Pancreas (tissue), 10 donors: ENCODE data around the gene EIF4G3. TPM values are rescaled to one million over a fixed set of nuclear protein-coding genes. Genes with fewer than 3 reads are reported as not detected.

Source experiments
- ATAC-seq, 4 donors: fragments of 200-7000 bp; cut with Tn5 transposase; one replicate each; pipeline versions ENCODE4 v1.8.0 to v1.9.1; 2020; ENCODE audit warnings: mild to moderate bottlenecking in 4 of 4, moderate library complexity in 4 of 4
- DNase-seq, 6 donors: peaks; one replicate each; pipeline ENCODE4 v3.0.0-alpha.2; 2020
- FAIRE-seq: peaks from 2 replicates; lab custom pipeline; 2012; peaks lifted over from hg19 to GRCh38; lab: Jason Lieb, UNC
- H3K27ac ChIP-seq, 4 donors: fragments of 200-600 bp; sonication (generic); 1 replicate in 3 of 4; 2 replicates in 1 of 4; pipeline versions ENCODE4 v1.5.0 to v1.8.0; 2020
- H3K27me3 ChIP-seq, 4 donors: fragments of 200-600 bp; one replicate each; pipeline ENCODE4 v1.8.0; 2021
- H3K36me3 ChIP-seq, 3 donors: fragments of 200-600 bp; sonication (generic) in 1 of 3; one replicate each; pipeline versions ENCODE4 v1.5.0 to v1.8.0; 2020 to 2021
- H3K4me1 ChIP-seq, 3 donors: fragments of 200-600 bp; one replicate each; pipeline ENCODE4 v1.8.0; 2021
- H3K4me3 ChIP-seq, 4 donors: fragments of 200-600 bp; sonication (generic) in 2 of 4; one replicate each; pipeline versions ENCODE4 v1.5.0 to v1.8.0; 2020 to 2021
- H3K9me3 ChIP-seq, 4 donors: fragments of 200-600 bp; one replicate each; pipeline ENCODE4 v1.8.0; 2021
- CTCF ChIP-seq, 4 donors: fragments of 200-600 bp; sonication (generic) in 3 of 4; IDR thresholded peaks; one replicate each; pipeline versions ENCODE4 v1.5.0 to v1.8.0; 2021; ENCODE audit warnings: antibody characterized with exemption in 4 of 4
- WGBS, 2 donors: extraction: QIAGEN DNeasy Blood & Tissue Kit; methylation state at CpG; one replicate each; pipeline ENCODE4 v1.1.7; 2013; 5-methylcytosine and 5-hydroxymethylcytosine counted together
- intact Hi-C, 3 donors: fragments of 100-400 bp; cut with DNase I; formaldehyde crosslinking; loops; one replicate each; pipeline versions ENCODE4 v1.11.1 to v1.14.2; 2022
- polyA plus RNA-seq, 2 donors: library from polyadenylated mRNA; stranded (reverse); fragments of 200-250 nt; gene quantifications; one replicate each; pipeline ENCODE4 v1.2.3, GENCODE V29; 2013
- total RNA-seq, 6 donors: library from RNA; stranded (reverse); fragmentation: NEBNext Ultra II Directional in 4 of 6; extraction: Animal tissue kit (Norgen Biotek cat#: 25700) in 4 of 6; gene quantifications; one replicate each; pipeline versions ENCODE4 v1.2.1 to v1.2.4, GENCODE V29; 2021 to 2023
- donor health status: healthy with polysubstance abuse.
- donor health status: DM: no; HTN: no; CAD: no; lungs with moderate emphysema.
- donor health status: DM: no; HTN: no; CAD: no.
- donor health status: control.
- donor health status: control.
- donor health status: Bipolar disorder and iron deficiency.
- donor health status: DM: yes; HTN: yes; CAD: no.
- donor health status: DM: no; HTN: no; CAD: no.
- donor health status: DM: no; HTN: no; CAD: no.
- donor health status: DM: yes; HTN: yes; CAD: no.

EIF4G3 gene
- total and polyA plus RNA-seq, 8 donors = 9.6 to 22.7 (median 13.8) TPM

DNA sequence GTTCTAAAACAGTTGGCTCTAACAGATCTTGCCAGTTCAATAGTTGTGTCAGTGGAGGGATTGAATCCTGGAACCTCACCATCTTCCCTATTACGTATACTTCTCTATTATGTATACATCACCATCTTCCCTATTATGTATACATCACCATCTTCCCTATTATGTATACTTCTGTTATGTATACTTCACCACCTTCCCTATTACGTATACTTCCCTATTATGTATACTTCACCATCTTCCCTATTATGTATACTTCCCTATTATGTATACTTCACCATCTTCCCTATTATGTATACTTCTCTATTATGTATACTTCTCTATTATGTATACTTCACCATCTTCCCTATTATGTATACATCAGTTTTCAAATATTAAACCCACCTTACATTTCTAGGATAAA lies 355.2 kb downstream of the EIF4G3 start:
- ATAC-seq (no peak), DNase-seq (no peak), FAIRE-seq (no peak)
- Histone ChIP-seq H3K9me3 (no peaks in the 10 kb centered on the region), H3K4me3 (no peak overlapping the region), H3K27me3 (no peaks in the 10 kb centered on the region), H3K4me1 (no peaks in the 10 kb centered on the region), H3K27ac (no peak overlapping the region), H3K36me3 (no peaks in the 10 kb centered on the region)
- intact Hi-C loops = no loop called here
- no peak for TF ChIP-seq CTCF (IDR thresholded peaks at IDR 0.05)
- 47 to 48% methylated on average over 2 of the region's 2 CpGs for WGBS, 2 donors

GRCh38 chr1:20819818-20820217 lies 356.9 kb downstream of the EIF4G3 start:
- H3K4me1 ChIP-seq = no peaks in the 10 kb centered on the region
- no peaks in the 10 kb centered on the region for H3K9me3 ChIP-seq
- ATAC-seq = no peak
- H3K36me3 ChIP-seq = no peaks in the 10 kb centered on the region
- H3K27ac ChIP-seq = no peak overlapping the region
- DNase-seq = no peak
- FAIRE-seq = no peak
- H3K27me3 ChIP-seq = no peaks in the 10 kb centered on the region
- H3K4me3 ChIP-seq = no peak overlapping the region
- intact Hi-C loops = no loop called here
- 88 to 89% methylated on average over 5 of the region's 5 CpGs for WGBS, 2 donors
- no peak for TF ChIP-seq CTCF (IDR thresholded peaks at IDR 0.05)

GRCh38 chr1:20814534-20814871 lies 362.2 kb downstream of the EIF4G3 start:
- ATAC-seq (no peak), FAIRE-seq (no peak), DNase-seq (no peak)
- TF ChIP-seq CTCF (IDR thresholded peaks at IDR 0.05) = no peak
- H3K27me3 ChIP-seq = no peaks in the 10 kb centered on the region
- H3K9me3 ChIP-seq = no peaks in the 10 kb centered on the region
- no peaks in the 10 kb centered on the region for H3K36me3 ChIP-seq
- no peaks in the 10 kb centered on the region for H3K4me1 ChIP-seq
- WGBS, 2 donors = no CpG with 5 or more reads among the region's 4 CpGs
- intact Hi-C loops = no loop called here
- no peak overlapping the region for H3K27ac ChIP-seq
- no peak overlapping the region for H3K4me3 ChIP-seq

GRCh38 chr1:20811916-20812315 lies 364.8 kb downstream of the EIF4G3 start:
- no peak overlapping the region for H3K27ac ChIP-seq
- 87 to 94% methylated on average over 5 of the region's 5 CpGs for WGBS, 2 donors
- ATAC-seq (no peak), DNase-seq (no peak), FAIRE-seq (no peak)
- H3K9me3 ChIP-seq = no peaks in the 10 kb centered on the region
- peaks cover 0 to 5% (median 3%) of the 10 kb centered on the region in 3 donors for H3K36me3 ChIP-seq
- H3K4me3 ChIP-seq = no peak overlapping the region
- H3K4me1 ChIP-seq = no peaks in the 10 kb centered on the region
- intact Hi-C loops = no loop called here
- no peak for TF ChIP-seq CTCF (IDR thresholded peaks at IDR 0.05)
- no peaks in the 10 kb centered on the region for H3K27me3 ChIP-seq

DNA sequence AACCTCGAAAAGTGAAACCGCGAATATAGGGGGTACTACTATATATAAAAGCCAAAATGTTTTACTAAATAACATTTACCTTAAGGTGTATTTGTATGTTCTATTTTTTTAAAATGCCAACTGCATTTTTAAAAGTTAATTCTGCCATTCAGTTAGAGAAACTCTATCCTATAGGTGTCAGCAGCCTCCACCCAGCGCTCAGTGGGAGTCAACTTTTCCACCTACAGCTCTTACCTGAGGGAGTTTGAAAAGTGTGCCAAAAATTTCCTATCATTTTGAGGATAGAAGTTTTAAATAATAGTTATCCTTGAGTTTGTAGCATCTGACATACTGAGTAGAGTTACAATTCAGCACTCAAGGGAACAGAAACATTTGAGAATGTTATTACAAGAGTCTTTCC lies 383.5 kb downstream of the EIF4G3 start:
- no peaks in the 10 kb centered on the region for H3K9me3 ChIP-seq
- 95 to 96% methylated on average over 4 of the region's 4 CpGs for WGBS, 2 donors
- no peak overlapping the region for H3K27ac ChIP-seq
- intact Hi-C loops = no loop called here
- no peak overlapping the region for H3K4me3 ChIP-seq
- TF ChIP-seq CTCF (IDR thresholded peaks at IDR 0.05) = no peak
- DNase-seq = no peak
- no peak for ATAC-seq
- H3K4me1 ChIP-seq = no peaks in the 10 kb centered on the region
- no peaks in the 10 kb centered on the region for H3K27me3 ChIP-seq
- no peaks in the 10 kb centered on the region for H3K36me3 ChIP-seq
- FAIRE-seq = no peak
